ENCODE results near the gene PHLDB2. TPM values are rescaled to one million over a fixed set of nuclear protein-coding genes. Genes with fewer than 3 reads are reported as not detected.

PHLDB2 gene
- total and polyA plus RNA-seq, 2 donors (not counting 1 experiment from before 2014, with no cell fraction given) = 33.8 to 47.9 TPM

DNA sequence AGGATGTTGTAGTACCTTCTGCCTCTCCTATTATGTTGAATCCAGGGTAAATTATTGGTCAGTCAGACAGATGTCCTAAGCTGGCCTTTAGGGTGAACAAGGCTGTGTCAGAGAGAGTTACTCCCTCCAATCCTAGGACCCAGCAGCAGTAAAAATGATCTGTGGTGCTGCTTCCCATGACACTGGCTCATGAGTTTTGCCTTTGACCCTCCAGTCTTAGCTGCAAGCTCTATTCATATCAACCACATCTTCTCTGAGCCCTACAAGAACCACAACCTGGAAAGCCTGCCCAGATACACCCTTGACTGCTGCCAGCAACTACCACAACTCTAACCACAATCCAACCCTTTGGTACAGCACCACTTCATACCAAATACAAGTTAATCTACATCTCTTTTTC lies 27.2 kb upstream of the PHLDB2 start:
- Histone ChIP-seq H4K20me1 (ENCODE audit: control insufficient read depth, extremely low read depth, insufficient read depth, low read length) (no peaks in the 10 kb centered on the region), H3K79me2 (ENCODE audit: control insufficient read depth, insufficient read depth, low read length) (no peaks in the 10 kb centered on the region), H3K27ac (ENCODE audit: insufficient read depth, low read length) (no peak overlapping the region), H3K9ac (ENCODE audit: insufficient read depth, low read length) (no peak overlapping the region), H3K27me3 (ENCODE audit: control insufficient read depth, insufficient read depth, low read length) (no peaks in the 10 kb centered on the region), H2AFZ (ENCODE audit: low read length) (no peak overlapping the region), H3K4me2 (ENCODE audit: extremely low read depth, insufficient read depth, low read length) (no peak overlapping the region), H3K9me3 (ENCODE audit: control insufficient read depth, insufficient read depth, low read depth, low read length) (no peaks in the 10 kb centered on the region), H3K4me1 (ENCODE audit: control insufficient read depth, extremely low read depth, insufficient read depth, low read length) (no peaks in the 10 kb centered on the region), H3K4me3 (replicated peaks in 1 of 4; ENCODE audit: control extremely low read depth in 1 of 4, insufficient read depth in 1 of 4, low read depth in 3 of 4, low read length in 4 of 4) (no peak overlapping the region), H3K36me3 (ENCODE audit: control insufficient read depth, insufficient read depth, low read length) (no peaks in the 10 kb centered on the region)
- no peak for TF ChIP-seq EZH2 (IDR thresholded peaks at IDR 0.05; ENCODE audit: low read length, missing control alignments)
- TF ChIP-seq, protein P1, sequence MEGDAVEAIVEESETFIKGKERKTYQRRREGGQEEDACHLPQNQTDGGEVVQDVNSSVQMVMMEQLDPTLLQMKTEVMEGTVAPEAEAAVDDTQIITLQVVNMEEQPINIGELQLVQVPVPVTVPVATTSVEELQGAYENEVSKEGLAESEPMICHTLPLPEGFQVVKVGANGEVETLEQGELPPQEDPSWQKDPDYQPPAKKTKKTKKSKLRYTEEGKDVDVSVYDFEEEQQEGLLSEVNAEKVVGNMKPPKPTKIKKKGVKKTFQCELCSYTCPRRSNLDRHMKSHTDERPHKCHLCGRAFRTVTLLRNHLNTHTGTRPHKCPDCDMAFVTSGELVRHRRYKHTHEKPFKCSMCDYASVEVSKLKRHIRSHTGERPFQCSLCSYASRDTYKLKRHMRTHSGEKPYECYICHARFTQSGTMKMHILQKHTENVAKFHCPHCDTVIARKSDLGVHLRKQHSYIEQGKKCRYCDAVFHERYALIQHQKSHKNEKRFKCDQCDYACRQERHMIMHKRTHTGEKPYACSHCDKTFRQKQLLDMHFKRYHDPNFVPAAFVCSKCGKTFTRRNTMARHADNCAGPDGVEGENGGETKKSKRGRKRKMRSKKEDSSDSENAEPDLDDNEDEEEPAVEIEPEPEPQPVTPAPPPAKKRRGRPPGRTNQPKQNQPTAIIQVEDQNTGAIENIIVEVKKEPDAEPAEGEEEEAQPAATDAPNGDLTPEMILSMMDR (conservative IDR thresholded peaks at IDR 0.05 in 1 of 2, IDR thresholded peaks at IDR 0.05 in 1 of 2; ENCODE audit: low read depth in 1 of 2, low read length in 2 of 2) = no peak
- peak in 1 of 2 donors; percentile 85 for DNase-seq (ENCODE audit: low read depth in 2 of 2)

DNA sequence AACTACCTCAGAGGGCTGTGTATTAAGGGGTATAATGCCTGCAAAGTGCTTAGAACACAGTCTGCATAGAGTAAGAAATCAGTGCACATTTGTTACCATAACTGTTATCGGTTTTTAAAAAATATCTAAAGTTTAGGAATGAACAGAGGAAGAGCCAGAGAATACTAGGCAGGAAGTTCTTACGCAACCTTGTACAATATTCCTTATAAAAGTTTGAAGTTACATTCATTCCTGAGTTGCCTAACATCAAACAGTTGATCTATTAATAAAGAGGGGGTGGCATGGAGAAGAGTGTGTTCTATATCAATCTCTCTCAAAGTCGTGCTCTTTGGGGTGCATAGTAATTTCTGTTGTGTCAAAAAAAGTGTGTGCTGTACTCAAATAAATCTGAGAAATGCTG lies 22.0 kb upstream of the PHLDB2 start:
- DNase-seq (ENCODE audit: low read depth in 2 of 2) = no peak
- Histone ChIP-seq H3K4me2 (ENCODE audit: extremely low read depth, insufficient read depth, low read length) (no peak overlapping the region), H3K4me3 (replicated peaks in 1 of 4; ENCODE audit: control extremely low read depth in 1 of 4, insufficient read depth in 1 of 4, low read depth in 3 of 4, low read length in 4 of 4) (no peak overlapping the region), H3K4me1 (ENCODE audit: control insufficient read depth, extremely low read depth, insufficient read depth, low read length) (no peaks in the 10 kb centered on the region), H3K27ac (ENCODE audit: insufficient read depth, low read length) (no peak overlapping the region), H3K9ac (ENCODE audit: insufficient read depth, low read length) (no peak overlapping the region), H3K36me3 (ENCODE audit: control insufficient read depth, insufficient read depth, low read length) (no peaks in the 10 kb centered on the region), H3K27me3 (ENCODE audit: control insufficient read depth, insufficient read depth, low read length) (no peaks in the 10 kb centered on the region), H4K20me1 (ENCODE audit: control insufficient read depth, extremely low read depth, insufficient read depth, low read length) (no peaks in the 10 kb centered on the region), H3K79me2 (ENCODE audit: control insufficient read depth, insufficient read depth, low read length) (no peaks in the 10 kb centered on the region), H3K9me3 (ENCODE audit: control insufficient read depth, insufficient read depth, low read depth, low read length) (no peaks in the 10 kb centered on the region), H2AFZ (ENCODE audit: low read length) (no peak overlapping the region)
- TF ChIP-seq, protein P1 (conservative IDR thresholded peaks at IDR 0.05 in 1 of 2, IDR thresholded peaks at IDR 0.05 in 1 of 2; ENCODE audit: low read depth in 1 of 2, low read length in 2 of 2) = no peak
- TF ChIP-seq EZH2 (IDR thresholded peaks at IDR 0.05; ENCODE audit: low read length, missing control alignments) = no peak

DNA sequence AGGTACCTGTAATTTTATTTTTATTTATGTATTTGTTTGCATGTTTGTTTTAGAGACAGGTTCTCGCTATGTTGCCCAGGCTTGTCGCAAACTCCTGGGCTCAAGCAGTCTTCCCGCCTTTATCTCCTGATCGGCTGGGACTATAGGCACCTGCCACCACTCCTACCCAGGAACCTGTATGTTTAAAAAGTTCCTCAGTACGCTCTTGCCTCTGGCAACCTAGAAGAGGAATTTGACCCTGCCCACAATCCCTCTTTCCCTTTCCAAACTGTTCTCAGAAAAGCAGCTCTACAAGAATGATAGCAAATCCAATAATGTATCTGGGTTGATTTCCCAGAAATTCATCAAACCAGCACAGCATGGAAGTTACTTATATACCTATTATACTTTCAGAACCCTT lies 20.9 kb upstream of the PHLDB2 start:
- Histone ChIP-seq H3K27ac (ENCODE audit: insufficient read depth, low read length) (no peak overlapping the region), H3K27me3 (ENCODE audit: control insufficient read depth, insufficient read depth, low read length) (no peaks in the 10 kb centered on the region), H3K9ac (ENCODE audit: insufficient read depth, low read length) (no peak overlapping the region), H3K4me3 (replicated peaks in 1 of 4; ENCODE audit: control extremely low read depth in 1 of 4, insufficient read depth in 1 of 4, low read depth in 3 of 4, low read length in 4 of 4) (no peak overlapping the region), H4K20me1 (ENCODE audit: control insufficient read depth, extremely low read depth, insufficient read depth, low read length) (no peaks in the 10 kb centered on the region), H3K36me3 (ENCODE audit: control insufficient read depth, insufficient read depth, low read length) (no peaks in the 10 kb centered on the region), H3K9me3 (ENCODE audit: control insufficient read depth, insufficient read depth, low read depth, low read length) (no peaks in the 10 kb centered on the region), H2AFZ (ENCODE audit: low read length) (no peak overlapping the region), H3K4me1 (ENCODE audit: control insufficient read depth, extremely low read depth, insufficient read depth, low read length) (no peaks in the 10 kb centered on the region), H3K79me2 (ENCODE audit: control insufficient read depth, insufficient read depth, low read length) (no peaks in the 10 kb centered on the region), H3K4me2 (ENCODE audit: extremely low read depth, insufficient read depth, low read length) (no peak overlapping the region)
- no peak for DNase-seq (ENCODE audit: low read depth in 2 of 2)
- TF ChIP-seq EZH2 (IDR thresholded peaks at IDR 0.05; ENCODE audit: low read length, missing control alignments) = no peak
- TF ChIP-seq, protein P1 (conservative IDR thresholded peaks at IDR 0.05 in 1 of 2, IDR thresholded peaks at IDR 0.05 in 1 of 2; ENCODE audit: low read depth in 1 of 2, low read length in 2 of 2) = no peak
